Common myeloid progenitor, CD34-positive (primary cell): ENCODE results near the gene C8G.
A peak's percentile ranks its signal among the peaks of the same experiment; 100 is the strongest.

Source experiments
- CTCF ChIA-PET: fragments of 350-600 bp; sonication (Branson Sonifier 250); formaldehyde crosslinking; loops from one replicate; lab custom pipeline; 2021; ENCODE audit warnings: antibody characterized with exemption; lab: Charles Lee
- POLR2A ChIA-PET: fragments of 350-600 bp; sonication (Branson Sonifier 250); formaldehyde crosslinking; loops from one replicate; lab custom pipeline; 2021; ENCODE audit warnings: antibody characterized with exemption; lab: Charles Lee
- DNase-seq, 3 donors: peaks; one replicate each; pipeline versions ENCODE4 v3.0.0 to v3.0.0-alpha.2; 2013
- H3K27ac ChIP-seq, 2 experiments: 1 replicate in 1 of 2; 2 replicates in 1 of 2; pipeline ENCODE4 v1.7.0; 2013; ENCODE audit warnings: inconsistent platforms in 2 of 2, low read length in 2 of 2, mild to moderate bottlenecking in 2 of 2, low read depth in 1 of 2, moderate library complexity in 1 of 2; ENCODE audit not compliant: severe bottlenecking in 2 of 2, insufficient read depth in 1 of 2, poor library complexity in 1 of 2
- H3K27me3 ChIP-seq, 5 experiments: replicated peaks in 2 of 5; 1 replicate in 3 of 5; 2 replicates in 2 of 5; pipeline versions ENCODE4 v1.6.1 to v1.7.0; 2013; ENCODE audit warnings: low read length in 4 of 5, mild to moderate bottlenecking in 2 of 5, moderate library complexity in 2 of 5, inconsistent platforms in 1 of 5; ENCODE audit not compliant: insufficient read depth in 5 of 5, control insufficient read depth in 4 of 5
- H3K36me3 ChIP-seq, 4 experiments: 1 replicate in 2 of 4; 2 replicates in 2 of 4; pipeline versions ENCODE4 v1.6.1 to v1.7.0; 2013; ENCODE audit warnings: low read length in 3 of 4, control low read depth in 1 of 4, mild to moderate bottlenecking in 1 of 4; ENCODE audit not compliant: control insufficient read depth in 4 of 4, insufficient read depth in 4 of 4
- H3K4me1 ChIP-seq, 4 experiments: 1 replicate in 3 of 4; 2 replicates in 1 of 4; pipeline versions ENCODE4 v1.6.1 to v1.7.1; 2013; ENCODE audit warnings: low read length in 3 of 4, mild to moderate bottlenecking in 3 of 4, control low read depth in 1 of 4, inconsistent platforms in 1 of 4, moderate library complexity in 1 of 4; ENCODE audit not compliant: control insufficient read depth in 4 of 4, insufficient read depth in 4 of 4; ENCODE audit errors: control extremely low read depth in 1 of 4
- H3K4me3 ChIP-seq, 7 experiments: 1 replicate in 4 of 7; 2 replicates in 3 of 7; pipeline versions ENCODE4 v1.5.1 to v1.7.0; 2013; ENCODE audit warnings: mild to moderate bottlenecking in 7 of 7, low read length in 6 of 7, moderate library complexity in 6 of 7, inconsistent platforms in 2 of 7, low read depth in 2 of 7, control low read depth in 1 of 7; ENCODE audit not compliant: insufficient read depth in 4 of 7, control insufficient read depth in 1 of 7; ENCODE audit errors: extremely low read depth in 1 of 7
- H3K9me3 ChIP-seq, 5 experiments: 1 replicate in 4 of 5; 2 replicates in 1 of 5; pipeline versions ENCODE4 v1.6.1 to v1.7.1; 2013; ENCODE audit warnings: low read length in 4 of 5, mild to moderate bottlenecking in 2 of 5, inconsistent platforms in 1 of 5, low read depth in 1 of 5, moderate library complexity in 1 of 5; ENCODE audit not compliant: control insufficient read depth in 4 of 5, insufficient read depth in 2 of 5; ENCODE audit errors: control extremely low read depth in 1 of 5
- WGBS: methylation state at CpG from one replicate; pipeline ENCODE4 v1.1.5; 2013; ENCODE audit not compliant: insufficient coverage; 5-methylcytosine and 5-hydroxymethylcytosine counted together

The C8G gene

DNA sequence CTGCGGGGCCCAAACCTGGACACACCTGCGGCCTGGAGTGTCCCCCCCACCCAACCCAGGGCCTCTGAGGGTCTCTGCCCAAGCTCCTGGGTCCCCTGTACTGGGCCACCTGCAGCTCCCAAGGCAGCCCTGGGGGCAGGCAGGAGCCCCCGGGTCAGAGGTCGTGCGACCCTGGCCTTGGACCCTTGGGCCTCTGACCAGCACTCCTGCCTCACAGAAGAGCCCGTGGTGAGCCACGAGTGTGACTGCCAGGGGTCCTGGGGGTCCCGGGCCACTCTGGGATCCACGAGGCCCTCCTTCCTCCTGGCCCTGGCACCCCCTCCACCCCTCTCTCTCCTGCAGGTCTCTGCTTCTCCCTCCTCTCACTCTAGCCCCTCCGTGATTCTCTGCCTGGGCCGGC, 27.3 kb downstream of the C8G start:
- ChIA-PET CTCF (interaction anchor here (1.3 kb wide), 1 partner anchor 26 kb away, joined by 3 read pairs; no protein-coding TSS in a partner anchor), POLR2A (no interaction called here)
- WGBS = 95% methylated on average over 11 of the region's 11 CpGs
- Histone ChIP-seq H3K4me3 (no peak overlapping the region), H3K27ac (no peak overlapping the region), H3K36me3 (no peaks in the 10 kb centered on the region), H3K27me3 (peaks cover 0 to under 1% (median 0%) of the 10 kb centered on the region in 5 experiments), H3K4me1 (peaks cover 0 to 30% (median 27%) of the 10 kb centered on the region in 4 experiments), H3K9me3 (no peaks in the 10 kb centered on the region)
- DNase-seq = no peak

DNA sequence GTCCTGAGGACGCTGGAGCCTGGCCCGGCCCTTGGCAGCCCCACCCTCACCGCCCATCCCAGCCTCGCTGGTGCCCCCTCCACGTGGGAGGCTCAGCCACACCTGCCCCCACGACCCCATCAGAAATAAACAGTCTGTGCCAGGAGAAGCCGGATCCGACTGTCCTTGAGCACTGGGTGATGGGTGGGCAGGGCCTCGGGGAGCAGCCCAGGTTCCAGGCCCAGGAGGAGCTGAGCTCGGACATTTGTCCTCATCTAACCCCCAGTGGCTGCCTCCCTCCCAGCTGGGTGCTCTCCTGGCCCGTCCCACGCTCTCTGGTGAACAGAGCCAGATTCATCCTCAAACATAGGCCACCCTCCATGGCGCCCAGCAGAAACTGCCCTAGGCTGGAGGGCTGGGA, 27.7 kb downstream of the C8G start:
- no peaks in the 10 kb centered on the region for H3K9me3 ChIP-seq
- 85% methylated on average over 9 of the region's 13 CpGs for WGBS
- H3K4me1 ChIP-seq = peaks cover 0 to 34% (median 31%) of the 10 kb centered on the region in 4 experiments
- H3K27me3 ChIP-seq = peaks cover 0 to 4% (median 0%) of the 10 kb centered on the region in 5 experiments
- H3K36me3 ChIP-seq = no peaks in the 10 kb centered on the region
- POLR2A ChIA-PET = no interaction called here
- H3K27ac ChIP-seq = no peak overlapping the region
- CTCF ChIA-PET = interaction anchor here (1.3 kb wide), 1 partner anchor 25 kb away, joined by 3 read pairs; no protein-coding TSS in a partner anchor
- no peak for DNase-seq
- H3K4me3 ChIP-seq = no peak overlapping the region

DNA sequence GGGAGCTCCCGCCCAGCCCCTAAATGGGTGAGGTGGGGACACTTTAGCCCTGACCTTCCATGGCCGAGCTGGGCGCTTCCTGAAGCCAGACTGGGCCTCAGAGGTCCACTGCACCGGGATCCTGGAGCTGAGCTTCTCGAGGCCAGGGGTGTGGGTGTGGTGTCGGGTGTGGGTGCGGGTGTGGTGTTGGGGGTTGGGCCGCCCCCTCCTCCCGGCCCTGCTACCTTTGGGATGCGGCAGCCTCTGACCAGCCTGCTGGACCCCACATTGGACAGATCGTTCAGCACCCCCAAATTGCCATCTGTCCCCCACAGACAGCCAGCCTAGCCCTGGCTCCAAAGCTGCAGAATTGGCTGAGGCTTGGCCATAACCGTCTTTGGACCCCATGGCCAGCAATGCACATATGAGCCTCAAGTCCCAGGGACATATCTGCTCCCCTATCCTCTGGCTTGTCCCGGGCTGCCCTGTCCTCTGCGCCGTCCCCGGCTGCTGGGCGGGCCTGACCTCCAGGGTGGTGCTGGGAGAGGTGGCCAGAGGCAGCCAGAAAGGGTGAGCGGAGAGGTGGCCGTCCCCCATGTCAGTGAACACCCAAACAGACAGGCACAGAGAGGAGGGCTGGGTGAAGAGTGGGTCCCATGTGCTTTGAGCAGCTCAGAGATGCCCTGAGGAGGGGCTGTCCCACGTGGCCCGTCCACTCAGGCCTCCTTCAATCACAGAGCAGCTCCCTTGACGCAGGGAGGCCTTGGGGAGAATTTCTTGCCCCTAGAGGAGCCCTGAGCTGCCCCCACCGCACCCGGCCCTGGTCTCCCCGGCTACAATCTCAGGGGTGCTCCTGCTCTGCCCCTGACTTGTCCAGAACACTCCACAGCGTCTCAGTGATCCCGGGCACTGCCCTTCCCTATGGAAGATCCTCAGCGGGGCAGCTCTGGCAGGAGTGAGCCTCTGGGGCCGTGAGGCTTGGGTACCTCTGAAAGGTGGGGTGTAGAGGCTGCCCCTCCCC, 28.9 kb downstream of the C8G start:
- Histone ChIP-seq H3K27ac (no peak overlapping the region), H3K36me3 (no peaks in the 10 kb centered on the region), H3K4me1 (peaks cover 0 to 42% (median 36%) of the 10 kb centered on the region in 4 experiments), H3K4me3 (no peak overlapping the region), H3K27me3 (peaks cover 0 to 6% (median under 1%) of the 10 kb centered on the region in 5 experiments), H3K9me3 (no peaks in the 10 kb centered on the region)
- WGBS = 90% methylated on average over 23 of the region's 29 CpGs
- ChIA-PET CTCF (interaction anchor here (0.7 to 5.7 kb wide), 11 partner anchors 8 to 317 kb away, joined by 3 to 28 read pairs (median 6); partner anchors contain the start of gene CLIC3), POLR2A (no interaction called here)
- no peak for DNase-seq

DNA sequence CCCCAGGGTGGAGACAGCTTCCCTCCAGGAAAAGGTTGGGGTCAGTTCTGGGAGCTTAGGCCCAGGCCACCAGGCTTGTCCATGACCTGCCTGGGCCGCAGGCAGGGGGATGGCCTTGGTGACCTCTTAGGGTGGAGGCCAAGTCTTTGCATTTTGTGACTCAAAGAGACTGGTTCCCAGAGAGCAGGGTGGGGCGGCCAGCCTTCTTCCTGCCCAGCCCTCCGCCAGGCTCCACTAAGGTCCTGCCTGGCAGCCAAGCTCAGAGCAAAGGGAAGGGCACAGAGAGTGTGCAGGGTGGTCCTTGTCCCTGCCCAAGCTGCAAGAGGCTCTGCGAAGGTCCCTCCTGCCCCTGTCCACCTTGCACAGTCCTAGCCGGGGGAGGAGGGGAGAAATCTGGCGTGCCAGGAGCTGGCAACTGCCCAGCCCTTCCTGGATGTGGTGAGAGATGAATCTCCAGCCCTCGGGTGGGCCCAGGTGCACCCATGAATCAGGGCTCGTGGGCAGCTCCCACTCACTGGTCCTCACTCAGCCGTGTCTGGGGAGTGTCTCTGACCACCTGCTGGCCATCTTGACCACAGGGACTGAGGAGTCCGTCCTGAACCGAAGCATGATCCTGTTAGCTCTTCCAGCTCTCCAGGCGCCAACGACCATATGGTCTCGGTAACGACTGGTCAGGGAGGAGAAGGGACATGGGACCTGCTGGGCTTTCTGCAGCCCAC, 29.9 kb downstream of the C8G start:
- Histone ChIP-seq H3K27ac (no peak overlapping the region), H3K4me1 (peaks cover 0 to 43% (median 38%) of the 10 kb centered on the region in 4 experiments), H3K4me3 (peak overlapping the region in 1 of 7 experiments; percentile 30), H3K9me3 (no peaks in the 10 kb centered on the region), H3K27me3 (peaks cover 0 to 11% (median 4%) of the 10 kb centered on the region in 5 experiments), H3K36me3 (no peaks in the 10 kb centered on the region)
- peak in 1 of 3 donors; percentile 28 for DNase-seq
- ChIA-PET POLR2A (interaction anchor here (1.0 to 1.4 kb wide), 2 partner anchors 54 to 60 kb away, joined by 4 to 7 read pairs; no protein-coding TSS in a partner anchor), CTCF (interaction anchor here (0.7 to 5.7 kb wide), 14 partner anchors 9 to 72 kb away, joined by 3 to 28 read pairs (median 6); partner anchors contain the start of genes CLIC3 and PAXX)
- 37% methylated on average over 14 of the region's 15 CpGs for WGBS

DNA sequence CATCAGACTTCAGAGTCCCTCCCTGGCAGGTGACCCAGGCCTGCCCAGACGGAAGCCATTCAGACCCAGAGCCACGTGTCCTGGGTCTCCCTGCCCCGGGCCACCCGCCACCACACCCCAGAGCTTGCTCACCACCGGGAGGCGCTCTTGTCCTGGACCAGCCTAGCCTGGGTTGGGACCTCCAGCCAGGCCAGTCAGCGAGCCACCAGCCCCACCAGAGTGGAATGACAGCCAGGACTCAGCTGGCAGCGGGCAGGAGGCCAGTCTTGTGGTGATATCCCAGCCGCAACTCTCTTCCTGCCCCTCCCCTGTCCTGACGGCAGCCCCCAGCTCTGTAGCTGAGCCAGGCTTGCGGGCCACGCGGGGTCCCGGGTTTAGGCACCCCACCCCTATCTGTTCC, 30.6 kb downstream of the C8G start:
- Histone ChIP-seq H3K36me3 (no peaks in the 10 kb centered on the region), H3K9me3 (no peaks in the 10 kb centered on the region), H3K4me3 (peak overlapping the region in 1 of 7 experiments; percentile 30), H3K4me1 (peaks cover 0 to 41% (median 36%) of the 10 kb centered on the region in 4 experiments), H3K27me3 (peaks cover 0 to 11% (median 4%) of the 10 kb centered on the region in 5 experiments), H3K27ac (no peak overlapping the region)
- WGBS = 4% methylated on average over 14 of the region's 14 CpGs
- ChIA-PET POLR2A (interaction anchor here (1.0 to 1.5 kb wide), 3 partner anchors 16 to 59 kb away, joined by 4 to 7 read pairs (median 5); partner anchors contain the start of gene PAXX), CTCF (interaction anchor here (1.0 to 5.7 kb wide), 15 partner anchors 10 to 77 kb away, joined by 3 to 28 read pairs (median 6); partner anchors contain the start of genes CLIC3 and PAXX)
- peak; percentile 82 to 95 (median 93) for DNase-seq

DNA sequence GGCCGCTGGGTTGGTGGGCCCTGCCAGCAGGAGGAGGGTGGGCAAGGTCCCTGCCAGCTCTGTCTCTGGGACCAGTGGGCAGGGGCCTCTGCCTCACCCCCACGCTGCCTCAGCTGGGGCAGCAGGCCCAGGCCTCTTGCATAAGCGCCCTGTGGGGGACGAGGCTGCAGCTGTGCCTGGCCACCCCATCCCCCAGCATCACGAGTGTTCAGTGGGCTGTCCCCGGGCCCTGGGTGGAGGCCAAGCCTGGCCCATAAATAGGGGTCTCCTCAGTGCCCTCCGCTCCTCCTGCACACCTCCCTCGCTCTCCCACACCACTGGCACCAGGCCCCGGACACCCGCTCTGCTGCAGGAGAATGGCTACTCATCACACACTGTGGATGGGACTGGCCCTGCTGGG, 32.2 kb downstream of the C8G start, which contains the start of gene PTGDS:
Gene PTGDS (plus strand): TSS at position 282 of the 400 bp plus-strand sequence. CDS start 75 bp downstream, at position 357.
- Histone ChIP-seq H3K4me1 (peaks cover 0 to 41% (median 36%) of the 10 kb centered on the region in 4 experiments), H3K27ac (no peak within 1 kb of the TSS), H3K4me3 (peak within 1 kb of the TSS in 4 of 7 experiments; percentile 19 to 64 (median 46)), H3K36me3 (no peaks in the 10 kb centered on the region), H3K9me3 (no peaks in the 10 kb centered on the region), H3K27me3 (peaks cover 0 to 11% (median 4%) of the 10 kb centered on the region in 5 experiments)
- CTCF ChIA-PET = interaction anchor here (3.2 to 5.7 kb wide), 2 partner anchors 10 to 58 kb away, joined by 17 to 28 read pairs; no protein-coding TSS in a partner anchor
- DNase-seq = no peak
- POLR2A ChIA-PET = interaction anchor here (1.5 kb wide), 1 partner anchor 15 kb away, joined by 5 read pairs; the partner anchor contains the start of gene PAXX
- 79% methylated on average over 6 of the region's 10 CpGs for WGBS
